Liver (tissue), 9 donors: ENCODE results near the gene MAP4K2. TPM values are rescaled to one million over a fixed set of nuclear protein-coding genes. Genes with fewer than 3 reads are reported as not detected.

Experiments used
- DNase-seq: peaks from one replicate; pipeline ENCODE4 v3.0.0-alpha.2; 2017; ENCODE audit warnings: low spot score
- H3K27ac ChIP-seq, 2 donors: one replicate each; pipeline ENCODE4 v1.7.0; 2013; ENCODE audit warnings: inconsistent platforms in 2 of 2, low read length in 2 of 2, control low read depth in 1 of 2, low read depth in 1 of 2, mild to moderate bottlenecking in 1 of 2
- H3K27me3 ChIP-seq, 4 donors: one replicate each; pipeline versions ENCODE4 v1.6.1 to v1.7.0; 2013; ENCODE audit warnings: low read length in 3 of 4, inconsistent platforms in 1 of 4, mild to moderate bottlenecking in 1 of 4, moderate library complexity in 1 of 4; ENCODE audit not compliant: control insufficient read depth in 4 of 4, insufficient read depth in 4 of 4
- H3K36me3 ChIP-seq, 4 donors: one replicate each; pipeline versions ENCODE4 v1.6.1 to v1.7.0; 2013; ENCODE audit warnings: low read length in 3 of 4, mild to moderate bottlenecking in 3 of 4, low read depth in 1 of 4, moderate library complexity in 1 of 4; ENCODE audit not compliant: control insufficient read depth in 4 of 4, insufficient read depth in 3 of 4
- H3K4me1 ChIP-seq, 4 donors: one replicate each; pipeline versions ENCODE4 v1.6.1 to v1.7.0; 2013; ENCODE audit warnings: low read length in 3 of 4, mild to moderate bottlenecking in 3 of 4, moderate library complexity in 1 of 4; ENCODE audit not compliant: control insufficient read depth in 4 of 4, insufficient read depth in 4 of 4
- H3K4me3 ChIP-seq, 3 donors: one replicate each; pipeline versions ENCODE4 v1.6.1 to v1.7.0; 2013; ENCODE audit warnings: low read length in 3 of 3, control low read depth in 1 of 3, low read depth in 1 of 3, mild to moderate bottlenecking in 1 of 3
- H3K9ac ChIP-seq, 2 donors: one replicate each; pipeline ENCODE4 v1.7.0; 2013; ENCODE audit warnings: low read length in 2 of 2, mild to moderate bottlenecking in 2 of 2, moderate library complexity in 2 of 2, control low read depth in 1 of 2, low read depth in 1 of 2
- H3K9me3 ChIP-seq, 4 donors: one replicate each; pipeline versions ENCODE4 v1.6.1 to v1.7.0; 2013; ENCODE audit warnings: low read length in 3 of 4; ENCODE audit not compliant: control insufficient read depth in 4 of 4
- CTCF ChIP-seq: fragments of 150-350 bp; IDR thresholded peaks from 2 replicates; pipeline ENCODE4 v1.5.1; 2017; ENCODE audit warnings: improper control_type of control experiment, low read depth, low read length; ENCODE audit not compliant: missing input control
- EGR1 ChIP-seq, 2 donors: IDR thresholded peaks; 2 replicates each; pipeline ENCODE4 v1.6.1; 2016 to 2018; ENCODE audit warnings: antibody characterized with exemption in 2 of 2, low read depth in 2 of 2
- FOXA1 ChIP-seq: IDR thresholded peaks from 2 replicates; pipeline ENCODE4 v1.6.1; 2016; ENCODE audit warnings: antibody characterized with exemption
- FOXA2 ChIP-seq: IDR thresholded peaks from 2 replicates; pipeline ENCODE4 v1.6.1; 2016; ENCODE audit warnings: antibody characterized with exemption
- GABPA ChIP-seq, 2 donors: IDR thresholded peaks in 1 of 2; conservative IDR thresholded peaks in 1 of 2; 2 replicates each; pipeline ENCODE4 v1.6.1; 2016; ENCODE audit warnings: antibody characterized with exemption in 2 of 2, mild to moderate bottlenecking in 1 of 2, moderate library complexity in 1 of 2
- JUND ChIP-seq, 2 donors: IDR thresholded peaks; 2 replicates each; pipeline ENCODE4 v1.6.1; 2016; ENCODE audit warnings: antibody characterized with exemption in 2 of 2
- NR2F2 ChIP-seq: IDR thresholded peaks from 2 replicates; pipeline ENCODE4 v1.6.1; 2016; ENCODE audit warnings: antibody characterized with exemption
- RAD21 ChIP-seq, 2 donors: IDR thresholded peaks; 2 replicates each; pipeline ENCODE4 v1.6.1; 2016; ENCODE audit warnings: antibody characterized with exemption in 2 of 2, mild to moderate bottlenecking in 2 of 2
- RXRA ChIP-seq, 2 donors: IDR thresholded peaks; 2 replicates each; pipeline ENCODE4 v1.6.1; 2017 to 2018; ENCODE audit warnings: antibody characterized with exemption in 2 of 2, mild to moderate bottlenecking in 1 of 2
- SP1 ChIP-seq: IDR thresholded peaks from 2 replicates; pipeline ENCODE4 v1.6.1; 2018; ENCODE audit warnings: antibody characterized with exemption, mild to moderate bottlenecking
- TAF1 ChIP-seq: conservative IDR thresholded peaks from 2 replicates; pipeline ENCODE4 v1.6.1; 2016; ENCODE audit warnings: antibody characterized with exemption, mild to moderate bottlenecking
- YY1 ChIP-seq: IDR thresholded peaks from 2 replicates; pipeline ENCODE4 v1.6.1; 2016; ENCODE audit warnings: antibody characterized with exemption, mild to moderate bottlenecking
- ZBTB33 ChIP-seq: IDR thresholded peaks from 2 replicates; pipeline ENCODE4 v1.6.1; 2016; ENCODE audit warnings: antibody characterized with exemption
- WGBS: extraction: QIAGEN DNeasy Blood & Tissue Kit; methylation state at CpG from one replicate; pipeline ENCODE4 v1.1.7; 2013; 5-methylcytosine and 5-hydroxymethylcytosine counted together
- polyA plus RNA-seq, 2 donors: library from polyadenylated mRNA; stranded (reverse) in 1 of 2; unstranded in 1 of 2; fragments of 200-250 nt in 1 of 2; fragments of >200 nt in 1 of 2; fragmentation: Nextera tagmentation in 1 of 2; extraction: Ambion mirVana in 1 of 2; gene quantifications; one replicate each; pipeline versions ENCODE4 v1.2.1 to v1.2.3, GENCODE V29; 2013 to 2015
- total RNA-seq, 2 donors: library from RNA; depleted of rRNA; stranded (reverse); fragments of >200 nt; gene quantifications; one replicate each; pipeline ENCODE4 v1.2.3, GENCODE V29; 2014
- TF ChIP-seq, protein P1 (sequence below): IDR thresholded peaks from 2 replicates; pipeline ENCODE4 v1.6.1; 2016; ENCODE audit warnings: antibody characterized with exemption, mild to moderate bottlenecking
- TF ChIP-seq, protein P2 (sequence below): IDR thresholded peaks from 2 replicates; pipeline ENCODE4 v1.6.1; 2016; ENCODE audit warnings: antibody characterized with exemption
- TF ChIP-seq, protein P3 (sequence below): IDR thresholded peaks from 2 replicates; pipeline ENCODE4 v1.6.1; 2016; ENCODE audit warnings: antibody characterized with exemption
- donor health status: healthy.
- donor health status: healthy.
- donor health status: healthy.
- donor health status: healthy.
- donor health status: healthy.

Gene MAP4K2
- total and polyA plus RNA-seq, 4 donors: 2.1 to 6.9 (median 3.5) TPM

DNA sequence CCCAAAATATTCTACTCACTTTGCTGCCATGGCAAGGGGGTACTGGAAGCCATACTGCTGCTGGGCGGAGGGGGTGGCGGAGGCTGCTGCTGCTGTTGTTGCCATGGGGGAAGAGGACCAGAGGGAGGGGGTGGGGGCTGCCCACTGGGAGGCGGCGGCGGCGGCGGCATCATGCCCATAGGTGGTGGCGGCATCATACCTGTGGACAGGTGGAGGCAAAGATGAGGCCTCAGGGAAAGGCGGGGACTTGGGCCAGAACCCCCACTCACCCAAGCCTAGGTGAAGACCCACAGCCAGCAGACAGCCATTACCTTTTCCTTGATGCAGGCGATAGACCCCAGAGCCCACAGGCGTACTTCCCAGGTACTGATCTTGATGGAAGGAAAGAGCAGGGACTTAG lies 36.1 kb downstream of the MAP4K2 start:
- Histone ChIP-seq H3K36me3 (peaks cover 37 to 89% (median 70%) of the 10 kb centered on the region in 4 donors), H3K27me3 (no peaks in the 10 kb centered on the region), H3K27ac (no peak overlapping the region), H3K9ac (no peak overlapping the region), H3K4me1 (peaks cover 0 to 9% (median 0%) of the 10 kb centered on the region in 4 donors), H3K9me3 (no peaks in the 10 kb centered on the region), H3K4me3 (no peak overlapping the region)
- no peak for DNase-seq
- TF ChIP-seq CTCF (no peak), YY1 (no peak), RXRA (IDR thresholded peaks at IDR 0.05) (no peak), GABPA (IDR thresholded peaks at IDR 0.05 in 1 of 2, conservative IDR thresholded peaks at IDR 0.05 in 1 of 2) (no peak), JUND (IDR thresholded peaks at IDR 0.05) (no peak), FOXA1 (no peak), EGR1 (IDR thresholded peaks at IDR 0.05; ENCODE audit: low read depth in 2 of 2) (no peak), RAD21 (IDR thresholded peaks at IDR 0.05) (no peak), NR2F2 (no peak), TAF1 (no peak), ZBTB33 (no peak), SP1 (no peak), FOXA2 (no peak)
- TF ChIP-seq, protein P1, sequence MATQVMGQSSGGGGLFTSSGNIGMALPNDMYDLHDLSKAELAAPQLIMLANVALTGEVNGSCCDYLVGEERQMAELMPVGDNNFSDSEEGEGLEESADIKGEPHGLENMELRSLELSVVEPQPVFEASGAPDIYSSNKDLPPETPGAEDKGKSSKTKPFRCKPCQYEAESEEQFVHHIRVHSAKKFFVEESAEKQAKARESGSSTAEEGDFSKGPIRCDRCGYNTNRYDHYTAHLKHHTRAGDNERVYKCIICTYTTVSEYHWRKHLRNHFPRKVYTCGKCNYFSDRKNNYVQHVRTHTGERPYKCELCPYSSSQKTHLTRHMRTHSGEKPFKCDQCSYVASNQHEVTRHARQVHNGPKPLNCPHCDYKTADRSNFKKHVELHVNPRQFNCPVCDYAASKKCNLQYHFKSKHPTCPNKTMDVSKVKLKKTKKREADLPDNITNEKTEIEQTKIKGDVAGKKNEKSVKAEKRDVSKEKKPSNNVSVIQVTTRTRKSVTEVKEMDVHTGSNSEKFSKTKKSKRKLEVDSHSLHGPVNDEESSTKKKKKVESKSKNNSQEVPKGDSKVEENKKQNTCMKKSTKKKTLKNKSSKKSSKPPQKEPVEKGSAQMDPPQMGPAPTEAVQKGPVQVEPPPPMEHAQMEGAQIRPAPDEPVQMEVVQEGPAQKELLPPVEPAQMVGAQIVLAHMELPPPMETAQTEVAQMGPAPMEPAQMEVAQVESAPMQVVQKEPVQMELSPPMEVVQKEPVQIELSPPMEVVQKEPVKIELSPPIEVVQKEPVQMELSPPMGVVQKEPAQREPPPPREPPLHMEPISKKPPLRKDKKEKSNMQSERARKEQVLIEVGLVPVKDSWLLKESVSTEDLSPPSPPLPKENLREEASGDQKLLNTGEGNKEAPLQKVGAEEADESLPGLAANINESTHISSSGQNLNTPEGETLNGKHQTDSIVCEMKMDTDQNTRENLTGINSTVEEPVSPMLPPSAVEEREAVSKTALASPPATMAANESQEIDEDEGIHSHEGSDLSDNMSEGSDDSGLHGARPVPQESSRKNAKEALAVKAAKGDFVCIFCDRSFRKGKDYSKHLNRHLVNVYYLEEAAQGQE: no peak
- TF ChIP-seq, protein P2, sequence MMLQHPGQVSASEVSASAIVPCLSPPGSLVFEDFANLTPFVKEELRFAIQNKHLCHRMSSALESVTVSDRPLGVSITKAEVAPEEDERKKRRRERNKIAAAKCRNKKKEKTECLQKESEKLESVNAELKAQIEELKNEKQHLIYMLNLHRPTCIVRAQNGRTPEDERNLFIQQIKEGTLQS: no peak
- TF ChIP-seq, protein P3, sequence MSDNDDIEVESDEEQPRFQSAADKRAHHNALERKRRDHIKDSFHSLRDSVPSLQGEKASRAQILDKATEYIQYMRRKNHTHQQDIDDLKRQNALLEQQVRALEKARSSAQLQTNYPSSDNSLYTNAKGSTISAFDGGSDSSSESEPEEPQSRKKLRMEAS: no peak
- 98% methylated on average over 11 of the region's 11 CpGs for WGBS
